GM08714 (cell line): Measurements from ENCODE around the gene CPNE8.
"Not testable (repeated sequence)": the region's sequence is repeated elsewhere in the genome, so short reads cannot be mapped to it uniquely, and the experiment has no call there.

Experiments
- H3K4me3 ChIP-seq: fragments of 200-500 bp; sonication (Bioruptor generic); 2 replicates; pipeline ENCODE4 v1.5.1; 2014; ENCODE audit warnings: mild to moderate bottlenecking, low read length, inconsistent platforms
- ZNF274 ChIP-seq: IDR thresholded peaks from 2 replicates; pipeline ENCODE4 v1.6.1; 2012; ENCODE audit warnings: mild to moderate bottlenecking, low read depth, low read length

CPNE8 gene

GRCh38 chr12:38761111-38761510 lies 144.3 kb downstream of the CPNE8 start:
- TF ChIP-seq ZNF274, result no peak
- no peak overlapping the region for H3K4me3 ChIP-seq

GRCh38 chr12:38759621-38760020 lies 145.8 kb downstream of the CPNE8 start:
- no peak for TF ChIP-seq ZNF274

GRCh38 chr12:38746744-38747143 lies 158.6 kb downstream of the CPNE8 start:
- no peak for TF ChIP-seq ZNF274
- H3K4me3 ChIP-seq, result no peak overlapping the region

More at GRCh38 chr12:38759621-38760020, 145.8 kb downstream of the CPNE8 start:
- no peak overlapping the region for H3K4me3 ChIP-seq

GRCh38 chr12:38745601-38746000 lies 159.8 kb downstream of the CPNE8 start:
- H3K4me3 ChIP-seq, result no peak overlapping the region
- no peak for TF ChIP-seq ZNF274

- no peak for TF ChIP-seq ZNF274
- H3K4me3 ChIP-seq, result no peak overlapping the region
Observed at GRCh38 chr12:38744041-38744440, 161.3 kb downstream of the CPNE8 start.

GRCh38 chr12:38742496-38742895 lies 162.9 kb downstream of the CPNE8 start:
- H3K4me3 ChIP-seq, result not testable (repeated sequence)

GRCh38 chr12:38736821-38737220 lies 168.6 kb downstream of the CPNE8 start:
- H3K4me3 ChIP-seq, result no peak overlapping the region
- no peak for TF ChIP-seq ZNF274

- no peak for TF ChIP-seq ZNF274
- no peak overlapping the region for H3K4me3 ChIP-seq
Observed at GRCh38 chr12:38732761-38733160, 172.6 kb downstream of the CPNE8 start.

- H3K4me3 ChIP-seq, result no peak overlapping the region
- TF ChIP-seq ZNF274, result no peak
Observed at GRCh38 chr12:38728894-38729293, 176.5 kb downstream of the CPNE8 start.

- H3K4me3 ChIP-seq, result no peak overlapping the region
- TF ChIP-seq ZNF274, result no peak
Observed at GRCh38 chr12:38721611-38722252, 183.7 kb downstream of the CPNE8 start.

- no peak overlapping the region for H3K4me3 ChIP-seq
- TF ChIP-seq ZNF274, result no peak
Observed at GRCh38 chr12:38720661-38721060, 184.7 kb downstream of the CPNE8 start.

GRCh38 chr12:38713294-38713693 lies 192.1 kb downstream of the CPNE8 start:
- no peak for TF ChIP-seq ZNF274
- H3K4me3 ChIP-seq, result no peak overlapping the region

GRCh38 chr12:38711054-38711453 lies 194.3 kb downstream of the CPNE8 start:
- no peak for TF ChIP-seq ZNF274
- no peak overlapping the region for H3K4me3 ChIP-seq

- H3K4me3 ChIP-seq, result no peak overlapping the region
- TF ChIP-seq ZNF274, result no peak
Observed at GRCh38 chr12:38708466-38708865, 196.9 kb downstream of the CPNE8 start.

GRCh38 chr12:38707648-38708047 lies 197.7 kb downstream of the CPNE8 start:
- H3K4me3 ChIP-seq, result no peak overlapping the region
- TF ChIP-seq ZNF274, result no peak

GRCh38 chr12:38697289-38697688 lies 208.1 kb downstream of the CPNE8 start:
- no peak for TF ChIP-seq ZNF274
- H3K4me3 ChIP-seq, result no peak overlapping the region
